ENCODE data around the gene SLC16A14. TPM values are rescaled to one million over a fixed set of nuclear protein-coding genes. Genes with fewer than 3 reads are reported as not detected.
"Not testable (repeated sequence)": the region's sequence is repeated elsewhere in the genome, so short reads cannot be mapped to it uniquely, and the experiment has no call there.

Gene SLC16A14, protein sequence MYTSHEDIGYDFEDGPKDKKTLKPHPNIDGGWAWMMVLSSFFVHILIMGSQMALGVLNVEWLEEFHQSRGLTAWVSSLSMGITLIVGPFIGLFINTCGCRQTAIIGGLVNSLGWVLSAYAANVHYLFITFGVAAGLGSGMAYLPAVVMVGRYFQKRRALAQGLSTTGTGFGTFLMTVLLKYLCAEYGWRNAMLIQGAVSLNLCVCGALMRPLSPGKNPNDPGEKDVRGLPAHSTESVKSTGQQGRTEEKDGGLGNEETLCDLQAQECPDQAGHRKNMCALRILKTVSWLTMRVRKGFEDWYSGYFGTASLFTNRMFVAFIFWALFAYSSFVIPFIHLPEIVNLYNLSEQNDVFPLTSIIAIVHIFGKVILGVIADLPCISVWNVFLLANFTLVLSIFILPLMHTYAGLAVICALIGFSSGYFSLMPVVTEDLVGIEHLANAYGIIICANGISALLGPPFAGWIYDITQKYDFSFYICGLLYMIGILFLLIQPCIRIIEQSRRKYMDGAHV
- total RNA-seq (2014; rRNA removed; shearing (Covaris generic)) = not detected in 2 replicates
- not detected in 2 replicates for polyA plus RNA-seq (2015; cell fraction: cytosol; rRNA removed)
- polyA plus RNA-seq (2015; cell fraction: nucleus; rRNA removed) = not detected in 2 replicates

DNA sequence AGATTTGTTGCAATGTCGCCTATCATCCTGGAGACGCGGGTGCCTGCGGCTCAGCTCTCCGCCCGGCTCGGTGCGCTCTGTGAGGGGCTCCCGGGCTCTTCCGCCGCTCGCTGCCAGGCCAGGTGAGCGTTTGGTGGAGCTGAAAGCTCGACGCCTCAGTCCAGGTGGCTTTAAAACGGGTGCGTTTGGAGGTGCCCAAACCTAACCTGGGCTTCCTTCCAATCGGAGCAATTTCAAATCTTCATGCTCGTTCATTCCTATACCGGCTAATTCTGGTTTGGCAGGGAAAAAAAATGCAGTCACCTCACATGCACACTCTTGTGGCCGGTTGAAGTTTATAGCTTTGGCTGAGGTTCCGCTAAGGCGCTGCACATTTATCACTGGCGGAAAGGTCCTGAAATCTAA, at the start of gene SLC16A14:
TSS of gene SLC16A14 (minus strand) at position 274 of the 405 bp plus-strand sequence. CDS start 9,572 bp downstream, outside the sequence.
- DNase-seq (ENCODE audit: low read depth) = no peak

DNA sequence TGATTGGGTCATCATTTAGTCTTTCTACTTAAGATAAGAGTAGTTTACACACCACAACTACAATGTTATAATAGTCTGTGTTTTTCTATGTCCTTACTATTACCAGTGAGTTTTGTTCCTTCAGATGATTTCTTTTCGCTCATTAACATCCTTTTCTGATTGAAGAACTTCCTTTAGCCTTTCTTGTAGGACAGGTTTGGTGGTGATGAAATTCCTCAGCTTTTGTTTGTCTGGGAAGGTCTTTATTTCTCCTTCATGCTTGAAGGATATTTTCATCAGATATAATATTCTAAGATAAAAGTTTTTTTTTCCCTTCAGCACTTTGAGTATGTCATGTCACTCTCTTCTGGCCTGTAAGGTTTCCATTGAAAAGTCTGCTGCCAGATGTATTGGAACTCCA, 38.0 kb upstream of the SLC16A14 start:
- DNase-seq (ENCODE audit: low read depth) = no peak

DNA sequence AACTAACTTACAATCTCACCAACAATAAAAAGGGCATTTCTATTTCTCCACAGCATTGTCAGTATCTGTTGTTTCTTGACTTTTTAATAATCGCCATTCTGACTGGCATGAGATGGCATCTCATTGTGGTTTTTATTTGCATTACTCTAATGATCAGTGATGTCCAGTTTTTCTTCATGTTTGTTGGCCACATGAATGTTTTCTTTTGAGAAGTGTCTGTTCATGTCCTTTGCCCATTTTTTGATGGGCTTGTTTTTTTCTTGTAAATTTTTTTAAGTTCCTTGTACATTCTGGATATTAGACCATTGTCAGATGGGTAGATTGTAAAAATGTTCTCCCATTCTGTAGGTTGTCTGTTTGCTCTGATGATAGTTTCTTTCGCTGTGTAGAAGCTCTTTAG, 33.2 kb upstream of the SLC16A14 start:
- not testable (repeated sequence) for DNase-seq (ENCODE audit: low read depth)

DNA sequence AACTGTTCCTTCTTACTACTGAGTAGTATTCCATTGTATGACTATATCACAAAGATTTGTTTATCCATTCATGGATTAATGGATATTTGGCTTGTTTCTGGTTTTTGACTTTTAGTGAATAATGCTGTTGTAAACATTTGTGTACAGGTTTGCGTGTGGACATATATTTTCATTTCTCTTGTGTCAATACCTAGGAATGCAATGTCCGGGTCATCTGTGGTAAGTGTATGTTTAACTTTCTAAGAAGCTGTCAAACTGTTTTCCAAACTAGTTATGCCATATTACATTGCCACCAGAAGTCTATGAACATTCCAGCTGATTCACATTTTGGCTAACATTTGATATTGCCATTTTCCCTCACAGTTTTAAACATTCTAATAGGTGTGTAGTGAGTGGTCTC, 29.1 kb upstream of the SLC16A14 start:
- no peak for DNase-seq (ENCODE audit: low read depth)

DNA sequence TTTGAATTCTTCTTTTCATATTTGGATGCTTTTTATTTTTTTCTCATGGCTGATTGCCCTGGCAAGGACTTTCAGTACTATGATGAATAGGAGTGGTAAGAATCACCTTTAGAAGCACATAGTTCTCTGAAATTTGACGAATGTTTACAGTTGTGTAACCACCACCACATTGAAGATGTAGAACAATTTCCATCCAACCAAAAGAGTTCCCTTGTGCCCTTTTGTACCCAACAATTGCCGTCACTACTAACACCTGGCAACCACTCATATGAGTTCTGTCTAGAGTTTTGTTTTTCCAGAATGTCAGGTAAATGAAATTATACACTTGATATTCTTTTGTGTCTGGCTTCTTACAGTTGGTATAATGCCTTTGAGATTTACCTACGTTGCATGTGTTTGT, 28.7 kb upstream of the SLC16A14 start:
- DNase-seq (ENCODE audit: low read depth) = no peak

DNA sequence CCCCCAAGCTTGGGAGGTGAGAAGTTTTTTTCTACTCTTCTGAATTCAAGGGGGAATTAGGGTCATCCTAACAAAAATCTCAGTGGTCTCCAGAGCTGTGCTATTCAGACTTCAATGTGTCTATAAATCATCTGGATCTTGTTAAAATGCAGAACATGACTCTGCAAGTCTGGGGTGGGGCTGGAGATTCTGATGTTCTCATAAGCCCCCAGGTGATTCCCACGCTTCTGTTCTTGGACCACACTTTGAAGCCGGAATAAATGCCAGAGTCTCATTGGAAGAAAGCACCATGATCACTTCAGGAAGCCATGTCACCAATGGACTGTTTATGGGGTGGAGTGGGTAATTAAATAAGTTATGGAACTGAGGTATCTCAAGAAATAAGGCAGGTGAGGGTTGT, 22.2 kb upstream of the SLC16A14 start:
- DNase-seq (ENCODE audit: low read depth) = no peak

DNA sequence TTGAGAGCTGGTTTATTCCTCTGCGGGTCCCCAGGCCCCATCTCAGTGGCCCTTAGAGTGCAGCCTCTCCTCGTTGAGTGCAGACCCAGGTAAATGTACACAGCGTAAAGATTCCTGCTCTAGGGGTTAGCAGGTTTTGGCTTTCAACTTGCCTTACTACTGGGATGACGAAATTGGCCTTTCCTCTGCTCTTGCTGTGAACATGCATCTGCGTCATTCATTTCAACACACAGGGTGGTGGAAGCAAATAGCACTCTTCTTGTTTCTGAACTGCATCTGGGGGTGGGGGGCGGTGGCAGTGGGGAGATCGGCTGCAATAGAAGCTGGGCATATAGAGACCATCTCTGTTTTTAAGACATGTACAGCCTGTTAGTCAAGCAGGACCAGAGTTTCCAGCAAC, 16.5 kb upstream of the SLC16A14 start:
- DNase-seq (ENCODE audit: low read depth) = no peak

DNA sequence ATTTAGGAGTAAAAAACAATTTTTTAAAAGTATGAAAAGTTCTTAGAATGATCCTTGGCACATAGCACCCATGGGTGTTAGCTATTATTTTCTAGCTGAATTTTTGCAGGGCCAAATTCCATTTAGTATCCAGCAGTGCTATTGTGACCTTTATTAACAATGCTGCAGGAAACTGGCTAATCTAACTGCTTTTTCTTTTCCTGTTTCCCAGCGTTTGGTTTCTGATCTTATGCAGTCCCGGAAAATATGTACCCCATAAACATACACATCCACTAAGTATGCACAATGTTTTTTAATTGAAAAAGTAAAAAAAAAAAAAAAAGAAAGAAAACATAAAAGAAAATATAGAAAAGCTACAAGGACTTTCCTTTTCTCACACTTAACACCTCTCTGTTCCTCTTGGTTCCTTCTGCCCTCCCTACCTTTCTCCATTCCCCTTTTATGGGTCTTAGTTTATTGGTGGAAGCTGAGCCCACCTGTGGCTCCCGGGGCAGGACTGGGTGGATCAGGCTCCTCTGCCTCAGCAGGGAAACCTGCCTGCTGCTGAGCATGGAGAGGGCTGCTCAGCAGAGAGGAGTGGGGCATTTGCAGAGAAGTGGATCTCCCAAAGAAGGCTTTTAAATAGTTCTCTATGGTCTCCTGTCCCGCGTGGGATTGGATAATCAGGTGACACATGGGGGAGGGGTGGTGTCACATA, 9.3 kb upstream of the SLC16A14 start:
- DNase-seq (ENCODE audit: low read depth) = no peak

DNA sequence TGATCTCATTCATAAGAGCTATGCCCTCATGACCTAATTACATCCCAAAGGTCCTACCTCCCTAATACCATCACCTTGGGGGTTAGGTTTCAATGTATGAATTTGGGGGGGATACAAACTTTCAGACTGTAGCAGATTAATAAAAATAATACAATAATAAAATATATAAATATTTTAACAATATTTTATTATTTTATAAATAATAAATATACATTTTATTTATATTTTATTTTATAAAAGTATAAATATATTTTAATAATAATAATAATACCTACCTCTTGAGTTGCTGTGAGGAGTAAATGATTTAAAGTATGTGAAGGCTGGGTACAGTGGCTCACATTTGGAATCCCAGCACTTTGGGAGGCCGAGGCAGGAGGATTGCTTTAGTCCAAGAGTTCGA, 8.1 kb upstream of the SLC16A14 start:
- no peak for DNase-seq (ENCODE audit: low read depth)

DNA sequence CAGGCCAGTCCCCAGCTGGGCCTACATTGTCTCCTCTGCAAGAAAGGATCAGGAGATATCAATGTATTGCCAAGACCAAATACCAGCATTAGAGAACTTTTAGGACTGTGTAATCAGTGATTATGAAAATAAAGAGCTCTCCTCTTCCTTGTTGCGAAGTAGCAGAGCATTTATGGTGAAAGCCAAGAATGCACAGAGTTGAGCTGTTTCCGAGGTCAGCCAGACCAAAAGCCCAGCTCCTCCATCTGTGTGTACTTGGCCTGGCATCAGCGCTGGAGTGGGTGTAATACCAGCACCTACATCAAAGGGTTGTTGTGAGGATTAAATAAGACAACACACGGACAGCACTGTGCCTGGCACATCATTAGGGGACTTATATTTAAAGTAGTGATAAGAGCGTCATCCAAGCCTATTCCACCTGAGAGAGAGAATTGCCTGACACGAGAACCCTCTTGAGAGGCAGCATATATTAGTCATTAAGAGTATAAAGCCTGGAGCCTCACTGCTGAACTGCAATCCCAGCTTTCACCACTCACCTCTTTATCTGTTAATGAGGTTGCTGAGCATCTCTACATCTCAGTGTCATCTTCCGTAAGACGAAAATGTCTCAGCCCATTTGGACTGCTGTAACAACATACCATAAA, 7.4 kb upstream of the SLC16A14 start:
- DNase-seq (ENCODE audit: low read depth) = no peak

DNA sequence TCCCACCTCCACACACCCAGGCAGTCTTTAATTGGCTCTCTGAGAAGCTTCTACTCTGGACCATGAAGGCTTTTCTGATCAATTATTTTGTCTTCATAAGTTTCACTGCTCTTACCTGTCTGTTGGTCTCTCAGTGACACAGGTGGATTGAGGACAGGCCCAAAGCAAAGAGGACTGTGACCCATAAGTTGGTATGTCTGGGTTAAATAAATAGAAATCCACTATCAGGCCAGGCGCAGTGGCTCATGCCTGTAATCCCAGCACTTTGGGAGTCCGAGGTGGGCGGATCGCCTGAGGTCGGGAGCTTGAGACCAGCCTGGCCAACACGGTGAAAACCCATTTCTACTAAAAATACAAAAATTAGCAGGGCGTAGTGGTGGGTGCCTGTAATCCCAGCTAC, 2.7 kb upstream of the SLC16A14 start:
- DNase-seq (ENCODE audit: low read depth) = no peak

DNA sequence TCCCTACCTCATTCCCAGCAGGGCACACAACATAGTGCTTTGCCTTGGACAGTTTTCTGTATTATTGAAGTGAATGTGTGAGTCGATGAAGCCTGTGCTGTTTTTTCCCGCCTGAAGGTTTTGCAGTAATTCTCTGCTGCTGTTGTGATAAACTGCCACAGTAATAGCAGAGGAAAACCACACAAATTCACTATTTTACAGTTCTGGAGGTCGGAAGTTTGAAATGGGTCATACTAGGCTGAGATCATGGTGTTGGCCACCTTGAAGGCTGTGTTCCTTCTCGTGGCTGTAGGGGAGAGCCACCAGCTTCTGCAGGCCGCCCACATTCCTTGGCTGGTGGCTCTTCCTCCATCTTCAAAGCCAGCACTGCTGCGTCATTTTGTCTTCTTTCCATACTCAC, 678 bp upstream of the SLC16A14 start:
- DNase-seq (ENCODE audit: low read depth) = no peak

DNA sequence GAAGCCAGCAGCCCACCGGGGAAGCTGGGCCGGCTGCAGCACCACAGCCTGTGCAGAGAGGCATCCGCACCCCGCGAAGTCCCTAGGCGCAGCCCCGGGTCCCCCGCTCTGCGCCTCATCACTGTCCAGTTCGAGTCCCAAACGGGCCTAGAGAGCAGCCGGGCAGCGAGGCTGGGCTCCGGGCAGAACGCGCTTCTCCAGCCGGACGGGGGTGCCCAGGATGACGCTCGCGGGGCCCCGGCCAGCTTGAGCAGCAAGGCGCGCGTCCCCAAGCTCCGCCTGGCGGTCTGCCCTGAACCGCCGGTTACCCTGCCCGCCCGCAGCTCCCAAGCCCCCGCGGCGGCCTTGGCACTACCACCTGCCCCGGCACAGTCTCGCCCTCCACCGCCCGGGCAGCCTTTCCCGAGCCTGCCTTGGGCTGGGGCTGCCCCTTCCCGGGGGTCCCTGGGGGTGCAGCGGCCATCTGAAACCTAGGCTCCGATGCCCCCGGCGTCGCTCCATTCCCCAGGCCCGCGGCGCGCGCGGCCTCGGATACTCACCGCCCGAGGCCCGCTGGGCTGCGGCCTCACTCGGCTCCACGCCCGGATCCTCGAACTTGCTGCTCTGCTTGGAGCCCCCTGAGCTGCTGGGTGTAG, 591 bp downstream of the SLC16A14 start:
- no peak for DNase-seq (ENCODE audit: low read depth)

DNA sequence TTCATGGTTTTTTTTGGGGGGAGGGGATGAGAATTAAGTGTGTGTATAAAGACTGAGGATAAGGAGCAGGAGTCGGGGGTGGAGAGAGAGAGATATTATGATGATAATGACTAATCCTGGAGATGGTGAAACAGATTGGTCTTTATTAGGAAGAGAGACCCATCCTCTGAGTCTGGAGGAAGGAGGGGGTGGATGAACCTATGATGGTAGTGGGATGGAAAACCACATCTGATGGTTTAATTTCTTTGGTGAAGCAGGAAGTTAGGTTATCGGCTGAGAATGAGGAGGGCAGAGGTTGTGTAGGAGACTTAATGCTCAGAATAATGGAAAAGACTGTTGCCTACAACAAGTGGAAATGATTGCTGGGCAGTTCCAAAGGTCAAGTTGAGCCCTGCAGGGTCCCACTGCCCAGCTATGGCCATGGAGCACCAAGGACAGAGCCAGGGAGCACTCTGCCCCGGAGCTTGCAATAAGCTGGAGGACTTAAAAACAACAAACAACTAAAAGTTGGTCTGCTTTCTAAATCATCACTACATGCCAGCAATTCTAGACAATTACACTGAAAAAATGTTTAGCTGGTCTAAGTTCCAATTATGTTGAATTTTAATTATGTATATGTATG, 7.9 kb downstream of the SLC16A14 start:
- DNase-seq (ENCODE audit: low read depth) = no peak

DNA sequence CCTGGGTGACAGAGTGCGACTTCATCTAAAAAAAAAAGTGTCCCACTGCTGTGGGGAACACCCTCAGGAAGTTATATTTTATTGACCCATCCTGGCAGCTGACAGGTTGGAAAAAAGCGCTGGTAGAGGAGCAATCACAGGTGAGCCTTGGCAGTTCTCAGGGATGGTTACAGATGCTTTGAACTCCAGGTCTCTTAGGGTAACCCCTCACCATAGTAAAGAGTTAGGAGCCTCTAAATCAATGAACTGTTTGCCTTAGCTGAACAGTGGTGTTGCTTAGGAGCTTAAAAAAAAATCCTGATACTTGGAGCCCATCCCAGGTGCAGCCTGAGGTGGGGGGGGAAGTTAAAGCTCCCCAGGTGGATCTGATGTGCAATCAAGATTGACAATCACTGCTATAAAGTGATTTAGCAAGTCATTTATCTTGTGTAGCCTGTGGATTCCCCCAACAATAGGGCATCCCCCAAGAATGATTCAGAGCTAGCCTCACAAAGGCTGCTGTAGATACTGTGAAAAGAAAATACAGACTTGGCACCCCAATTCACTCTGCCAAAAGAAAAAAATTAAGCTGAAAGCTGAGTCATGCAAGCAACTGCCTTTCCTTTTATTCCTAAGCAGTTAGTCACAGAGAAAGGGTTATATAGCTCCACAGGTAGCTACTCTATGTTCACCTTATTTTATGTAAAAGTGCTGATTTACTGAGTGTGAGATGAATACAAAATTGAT, 14.8 kb downstream of the SLC16A14 start:
- DNase-seq (ENCODE audit: low read depth) = peak; percentile 87

DNA sequence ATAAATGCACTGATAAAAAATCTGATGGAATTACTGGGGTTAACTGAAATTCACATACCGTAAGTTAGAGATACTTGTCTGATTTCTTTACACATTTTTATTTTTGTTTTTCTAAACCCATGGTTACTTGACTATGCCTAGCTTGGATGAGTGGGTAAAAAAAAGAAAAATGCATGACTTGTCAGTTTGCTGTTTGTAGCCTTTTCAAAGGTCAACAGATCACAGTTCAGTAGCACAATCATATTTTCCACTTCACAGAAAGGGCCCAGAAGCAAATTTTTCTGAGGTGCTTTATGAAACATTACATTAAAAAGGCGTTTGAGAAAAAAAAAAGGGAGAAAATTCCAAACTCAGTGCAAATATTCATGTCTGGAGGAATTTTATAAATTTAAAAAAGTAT, 16.4 kb downstream of the SLC16A14 start:
- DNase-seq (ENCODE audit: low read depth) = no peak

DNA sequence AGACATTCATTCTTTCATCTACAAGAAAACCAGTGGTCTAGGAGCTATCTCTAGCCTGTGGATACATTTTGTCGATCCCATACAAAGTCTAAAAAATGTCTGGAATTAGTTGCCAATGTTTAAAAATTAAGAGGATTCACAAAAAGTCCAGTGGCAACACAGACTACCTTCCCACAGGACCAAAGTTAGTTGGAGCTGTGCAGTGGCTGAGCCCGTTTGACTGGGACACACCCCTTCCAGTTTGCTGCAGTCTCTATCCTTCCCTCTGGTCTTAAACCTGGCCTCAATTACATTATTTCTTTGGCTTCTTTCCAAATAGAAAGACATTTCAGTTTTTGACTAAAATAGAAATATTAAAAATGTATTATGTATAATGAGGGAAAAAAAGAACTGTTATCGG, 18.6 kb downstream of the SLC16A14 start:
- DNase-seq (ENCODE audit: low read depth) = no peak

DNA sequence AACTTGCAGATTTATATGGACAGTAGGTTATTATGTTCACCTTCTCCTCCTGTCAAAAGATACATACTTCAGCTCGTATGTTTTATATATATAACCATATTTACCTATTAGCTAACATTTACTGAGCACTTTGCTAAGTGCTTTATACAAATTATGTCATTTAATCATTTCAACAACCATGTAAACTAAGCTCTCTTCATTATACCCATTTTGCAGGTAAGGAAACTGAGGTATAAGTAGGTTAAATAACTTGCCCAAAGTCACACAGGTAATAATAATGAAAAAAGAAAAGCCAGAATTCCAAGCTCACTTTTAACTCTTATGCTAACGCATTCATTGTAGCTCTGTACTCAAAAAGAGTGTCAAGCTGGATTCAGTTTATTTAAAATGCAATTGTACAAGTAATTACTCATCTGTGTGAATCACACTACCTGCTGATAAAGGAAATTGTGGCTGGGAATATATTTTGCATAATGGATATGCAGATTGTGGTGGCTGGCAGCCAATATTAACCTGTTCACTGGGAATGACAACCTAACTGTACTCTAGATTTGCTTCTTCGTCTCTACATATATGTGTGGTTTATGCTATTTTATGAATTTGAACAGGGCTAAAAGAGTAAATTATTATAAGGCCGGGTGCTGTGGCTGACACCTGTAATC, 20.6 kb downstream of the SLC16A14 start:
- no peak for DNase-seq (ENCODE audit: low read depth)

DNA sequence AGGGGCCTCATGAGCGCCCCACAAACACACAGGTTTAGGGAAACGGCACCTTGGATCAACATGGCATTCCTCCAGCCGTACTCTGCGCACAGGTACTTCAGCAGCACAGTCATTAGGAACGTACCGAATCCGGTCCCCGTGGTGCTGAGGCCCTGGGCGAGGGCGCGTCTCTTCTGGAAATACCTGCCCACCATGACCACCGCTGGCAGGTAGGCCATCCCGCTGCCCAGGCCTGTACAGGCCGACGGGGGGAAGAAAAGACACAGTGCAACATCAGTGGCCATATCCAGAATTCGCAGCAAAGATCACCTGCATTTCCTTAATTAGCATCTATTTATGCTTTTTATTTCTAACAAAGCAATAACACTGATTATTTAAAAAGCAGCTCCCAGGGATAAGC, 22.2 kb downstream of the SLC16A14 start:
- DNase-seq (ENCODE audit: low read depth) = no peak

DNA sequence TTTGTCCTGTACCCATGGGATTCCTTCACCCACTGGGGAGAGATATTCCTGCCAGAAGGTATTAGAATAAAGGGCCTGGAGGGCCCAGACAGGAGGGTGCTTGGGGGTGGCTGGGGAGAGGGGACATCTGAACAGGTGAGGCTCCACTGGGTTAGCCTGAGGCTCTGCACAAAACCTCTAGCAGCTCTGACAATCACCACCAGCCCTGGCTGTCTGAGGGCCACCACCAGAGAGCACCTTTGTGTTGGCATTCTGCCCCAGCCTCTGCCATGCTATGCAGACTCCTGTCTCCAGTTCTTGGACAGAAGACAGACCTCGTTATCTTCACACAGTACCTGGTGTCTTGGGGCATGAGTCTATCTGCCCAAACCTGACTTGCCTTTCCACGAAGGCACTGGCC, 25.3 kb downstream of the SLC16A14 start:
- no peak for DNase-seq (ENCODE audit: low read depth)

All from HT1080 (cell line).